GM12892 (cell line): ENCODE measurements around the gene SEC24B.

ENCODE experiments used
- POLR2A ChIP-seq: IDR thresholded peaks from 2 replicates; pipeline ENCODE4 v1.6.1; 2011; ENCODE audit warnings: low read depth, low read length, control low read depth
- POLR2AphosphoS5 ChIP-seq: IDR thresholded peaks from 2 replicates; pipeline ENCODE4 v1.6.1; 2011; ENCODE audit warnings: low read depth, low read length, control low read depth

DNA sequence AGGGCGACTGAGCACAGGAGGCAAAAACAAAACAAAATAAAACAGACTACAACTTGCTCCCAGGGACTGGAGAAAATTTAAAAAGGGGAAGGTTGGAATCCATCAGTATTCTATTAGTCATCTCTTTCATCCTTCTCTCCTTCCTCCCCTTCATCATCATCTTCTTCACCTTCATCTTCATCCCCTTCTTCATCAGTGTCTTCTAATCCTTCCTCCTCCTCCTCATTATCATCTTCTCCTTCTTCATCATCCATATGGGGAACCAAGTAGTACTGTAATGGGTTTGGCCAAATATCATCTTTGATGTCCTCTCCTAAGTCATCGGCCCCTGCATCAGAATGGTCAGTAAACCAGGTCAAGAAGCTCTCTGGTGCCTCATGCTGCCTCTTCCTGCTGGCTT is 119.5 kb downstream of the SEC24B start:
- TF ChIP-seq POLR2A (no peak), POLR2AphosphoS5 (no peak)
